Tibial artery (tissue), 4 donors: Measurements from ENCODE around the gene NEU2.

Source experiments
- DNase-seq, 2 donors: peaks; one replicate each; pipeline ENCODE4 v3.0.0-alpha.2; 2019
- H3K27ac ChIP-seq, 2 donors: fragments of 200-600 bp; sonication (generic) in 1 of 2; 1 replicate in 1 of 2; 2 replicates in 1 of 2; pipeline ENCODE4 v1.5.1; 2018 to 2019; ENCODE audit warnings: mild to moderate bottlenecking in 1 of 2
- H3K27me3 ChIP-seq, 2 donors: fragments of 200-600 bp; sonication (generic) in 1 of 2; one replicate each; pipeline versions ENCODE4 v1.5.1 to v1.6.0; 2016 to 2019
- H3K36me3 ChIP-seq, 3 donors: fragments of 200-600 bp; sonication (generic) in 2 of 3; one replicate each; pipeline ENCODE4 v1.5.1; 2016 to 2019; ENCODE audit warnings: mild to moderate bottlenecking in 2 of 3
- H3K4me1 ChIP-seq, 4 donors: fragments of 200-600 bp; sonication (generic) in 2 of 4; 1 replicate in 3 of 4; 2 replicates in 1 of 4; pipeline ENCODE4 v1.5.1; 2016 to 2019
- H3K4me3 ChIP-seq, 2 donors: fragments of 200-600 bp; sonication (generic) in 1 of 2; 1 replicate in 1 of 2; 2 replicates in 1 of 2; pipeline ENCODE4 v1.5.1; 2018 to 2019; ENCODE audit warnings: mild to moderate bottlenecking in 2 of 2
- H3K9me3 ChIP-seq, 3 donors: fragments of 200-600 bp; sonication (generic) in 1 of 3; one replicate each; pipeline ENCODE4 v1.5.1; 2016 to 2019
- intact Hi-C: fragments of 100-400 bp; cut with DNase I; formaldehyde crosslinking; loops from one replicate; pipeline ENCODE4 v1.15.0; 2023; ENCODE audit warnings: low total_unique reads
- TF ChIP-seq, protein P1 (sequence below), 2 experiments: fragments of 200-600 bp in 1 of 2; fragments of 450-650 bp in 1 of 2; IDR thresholded peaks; one replicate each; pipeline ENCODE4 v1.5.1; 2017 to 2019; ENCODE audit warnings: antibody characterized with exemption in 2 of 2, mild to moderate bottlenecking in 1 of 2, moderate library complexity in 1 of 2

NEU2 gene

DNA sequence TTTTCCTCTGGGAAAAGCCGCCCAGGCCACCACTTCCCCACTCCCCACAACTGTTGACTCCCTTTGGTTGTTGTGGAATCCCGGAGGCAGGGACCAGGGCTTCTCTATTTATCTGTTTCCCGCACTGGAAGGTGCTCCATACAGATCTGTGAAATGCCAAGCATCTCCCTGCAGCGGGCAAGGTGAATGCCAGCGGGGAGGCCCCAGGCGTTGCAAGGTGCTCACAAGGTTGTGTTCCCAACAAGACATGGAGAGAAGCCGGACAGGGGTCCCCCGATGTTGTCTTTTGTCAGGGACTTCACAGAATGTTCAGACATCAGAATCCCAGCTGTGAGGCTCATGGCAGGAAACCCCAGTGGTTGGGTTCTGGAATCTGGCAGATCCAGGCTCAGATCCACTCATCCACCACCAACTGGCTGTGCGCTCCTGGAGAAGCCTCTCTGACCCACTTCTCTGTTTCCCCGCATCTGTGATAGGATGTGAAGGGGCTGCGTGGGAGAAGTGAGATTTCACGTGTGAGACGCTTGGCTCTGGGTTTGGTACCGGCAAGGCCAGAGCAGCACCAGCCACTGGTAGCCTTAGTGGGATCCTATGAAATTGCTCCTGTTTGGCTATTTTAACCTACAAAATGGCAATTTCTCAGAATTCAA is 8.6 kb upstream of the NEU2 start:
- no peak overlapping the region for H3K4me3 ChIP-seq

DNA sequence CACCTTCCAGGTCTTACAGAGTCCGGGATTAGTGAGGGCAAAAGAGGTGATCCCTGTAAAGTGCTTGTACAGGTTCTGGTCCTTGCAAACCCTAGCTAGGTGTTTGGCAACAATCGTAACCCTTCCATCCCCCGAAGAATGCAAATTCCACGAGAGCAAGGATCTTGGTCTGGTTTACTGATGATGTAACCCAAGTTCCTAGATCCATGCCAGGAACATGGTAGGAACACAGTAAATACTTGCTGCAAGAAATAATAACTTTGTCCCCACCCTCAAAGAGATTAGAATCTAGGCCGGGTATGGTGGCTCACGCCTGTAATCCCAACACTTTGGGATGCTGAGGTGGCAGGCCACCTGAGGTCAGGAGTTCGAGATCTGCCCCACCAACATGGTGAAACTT is 6.8 kb upstream of the NEU2 start:
- no peak overlapping the region for H3K27ac ChIP-seq
- H3K27me3 ChIP-seq = no peaks in the 10 kb centered on the region
- H3K36me3 ChIP-seq = no peaks in the 10 kb centered on the region
- TF ChIP-seq, protein P1, sequence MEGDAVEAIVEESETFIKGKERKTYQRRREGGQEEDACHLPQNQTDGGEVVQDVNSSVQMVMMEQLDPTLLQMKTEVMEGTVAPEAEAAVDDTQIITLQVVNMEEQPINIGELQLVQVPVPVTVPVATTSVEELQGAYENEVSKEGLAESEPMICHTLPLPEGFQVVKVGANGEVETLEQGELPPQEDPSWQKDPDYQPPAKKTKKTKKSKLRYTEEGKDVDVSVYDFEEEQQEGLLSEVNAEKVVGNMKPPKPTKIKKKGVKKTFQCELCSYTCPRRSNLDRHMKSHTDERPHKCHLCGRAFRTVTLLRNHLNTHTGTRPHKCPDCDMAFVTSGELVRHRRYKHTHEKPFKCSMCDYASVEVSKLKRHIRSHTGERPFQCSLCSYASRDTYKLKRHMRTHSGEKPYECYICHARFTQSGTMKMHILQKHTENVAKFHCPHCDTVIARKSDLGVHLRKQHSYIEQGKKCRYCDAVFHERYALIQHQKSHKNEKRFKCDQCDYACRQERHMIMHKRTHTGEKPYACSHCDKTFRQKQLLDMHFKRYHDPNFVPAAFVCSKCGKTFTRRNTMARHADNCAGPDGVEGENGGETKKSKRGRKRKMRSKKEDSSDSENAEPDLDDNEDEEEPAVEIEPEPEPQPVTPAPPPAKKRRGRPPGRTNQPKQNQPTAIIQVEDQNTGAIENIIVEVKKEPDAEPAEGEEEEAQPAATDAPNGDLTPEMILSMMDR (IDR thresholded peaks at IDR 0.05) = no peak
- H3K4me3 ChIP-seq = no peak overlapping the region
- H3K9me3 ChIP-seq = no peaks in the 10 kb centered on the region
- DNase-seq = no peak
- peaks cover 0 to 13% (median 3%) of the 10 kb centered on the region in 4 donors for H3K4me1 ChIP-seq
- intact Hi-C loops = no loop called here

More for the DNA sequence above, 8.6 kb upstream of the NEU2 start:
- Histone ChIP-seq H3K4me1 (peaks cover 0 to 13% (median 3%) of the 10 kb centered on the region in 4 donors), H3K27me3 (no peaks in the 10 kb centered on the region), H3K36me3 (no peaks in the 10 kb centered on the region), H3K9me3 (no peaks in the 10 kb centered on the region), H3K27ac (no peak overlapping the region)
- TF ChIP-seq, protein P1 (IDR thresholded peaks at IDR 0.05) = no peak
- intact Hi-C loops = no loop called here
- no peak for DNase-seq

DNA sequence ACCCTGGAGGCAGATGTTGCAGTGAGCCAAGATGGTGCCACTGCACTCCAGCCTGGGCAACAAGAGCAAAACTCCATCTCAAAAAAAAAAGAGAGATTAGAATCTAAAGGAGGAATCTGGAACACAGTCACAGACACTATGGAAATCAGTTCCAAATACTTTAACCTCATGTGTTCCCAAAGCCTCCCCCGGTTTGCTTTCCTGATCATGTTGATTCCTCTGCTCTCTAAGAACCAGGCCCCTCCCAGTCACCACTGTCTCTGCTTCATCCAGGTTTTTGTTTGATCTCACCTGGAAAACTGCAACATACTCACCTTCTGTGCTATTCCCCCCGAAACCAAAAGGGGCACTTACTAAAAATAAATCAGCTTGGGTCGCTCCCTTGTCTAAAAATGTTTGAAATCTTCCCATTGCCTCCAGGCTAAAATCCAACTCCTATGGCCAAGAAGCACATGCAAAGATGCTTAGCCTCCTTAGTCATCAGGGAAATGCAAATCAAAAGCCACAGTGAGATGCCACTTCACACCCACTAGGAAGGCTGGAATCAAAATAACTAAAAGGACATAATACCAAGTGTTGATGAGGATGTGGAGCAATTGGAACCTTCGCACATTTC is 6.2 kb upstream of the NEU2 start:
- H3K27ac ChIP-seq = no peak overlapping the region
- no peaks in the 10 kb centered on the region for H3K36me3 ChIP-seq
- H3K9me3 ChIP-seq = no peaks in the 10 kb centered on the region
- intact Hi-C loops = no loop called here
- TF ChIP-seq, protein P1 (IDR thresholded peaks at IDR 0.05) = no peak
- H3K4me1 ChIP-seq = peaks cover 0 to 13% (median 3%) of the 10 kb centered on the region in 4 donors
- DNase-seq = no peak
- no peaks in the 10 kb centered on the region for H3K27me3 ChIP-seq
- no peak overlapping the region for H3K4me3 ChIP-seq

DNA sequence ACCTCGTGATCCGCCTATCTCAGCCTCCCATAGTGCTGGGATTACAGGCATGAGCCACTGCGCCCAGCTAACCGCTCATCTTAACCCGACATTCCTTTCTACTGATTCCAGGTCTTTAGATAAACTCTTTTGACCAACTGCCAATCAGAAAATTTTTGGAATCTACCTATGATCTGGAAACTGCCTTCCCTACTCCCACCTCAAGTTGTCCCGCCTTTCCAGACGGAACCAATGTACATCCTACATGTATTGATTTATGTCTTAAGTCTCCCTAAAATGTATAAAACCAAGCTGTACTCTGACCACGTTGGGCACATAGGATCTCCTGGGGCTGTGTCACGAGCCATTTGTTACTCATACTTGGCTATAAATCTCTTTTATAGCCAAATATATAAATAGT is 3.2 kb upstream of the NEU2 start:
- intact Hi-C loops = no loop called here
- H3K27me3 ChIP-seq = no peaks in the 10 kb centered on the region
- no peaks in the 10 kb centered on the region for H3K9me3 ChIP-seq
- no peak for DNase-seq
- H3K36me3 ChIP-seq = no peaks in the 10 kb centered on the region
- H3K27ac ChIP-seq = no peak overlapping the region
- H3K4me1 ChIP-seq = peaks cover 0 to 25% (median 7%) of the 10 kb centered on the region in 4 donors
- no peak overlapping the region for H3K4me3 ChIP-seq
- TF ChIP-seq, protein P1 (IDR thresholded peaks at IDR 0.05) = no peak

- Histone ChIP-seq H3K9me3 (no peaks in the 10 kb centered on the region), H3K27ac (no peak overlapping the region), H3K4me1 (peaks cover 0 to 13% (median 4%) of the 10 kb centered on the region in 4 donors), H3K27me3 (no peaks in the 10 kb centered on the region), H3K36me3 (no peaks in the 10 kb centered on the region), H3K4me3 (no peak overlapping the region)
- TF ChIP-seq, protein P1 (IDR thresholded peaks at IDR 0.05) = no peak
- intact Hi-C loops = no loop called here
- no peak for DNase-seq
These were observed 644 bp upstream of the NEU2 start for GRCh38 chr2:233031556-233032500.
